GM19395 (cell line): ENCODE measurements around the gene HDAC9.
"Not testable (repeated sequence)": the region's sequence is repeated elsewhere in the genome, so short reads cannot be mapped to it uniquely, and the experiment has no call there.

ENCODE experiments used
- ATAC-seq: cut with Tn5 transposase; IDR thresholded peaks from one replicate; pipeline ENCODE4 v1.9.1; 2021; ENCODE audit warnings: mild to moderate bottlenecking, moderate library complexity; ENCODE audit not compliant: unreplicated experiment

The HDAC9 gene

GRCh38 chr7:18702071-18702829 lies 206.7 kb downstream of the HDAC9 start:
- ATAC-seq = no peak

- no peak for ATAC-seq
Measured at GRCh38 chr7:18703685-18704084, 208.1 kb downstream of the HDAC9 start.

- no peak for ATAC-seq
Measured at GRCh38 chr7:18706670-18707069, 211.1 kb downstream of the HDAC9 start.

- no peak for ATAC-seq
Measured at GRCh38 chr7:18708204-18708603, 212.7 kb downstream of the HDAC9 start.

- ATAC-seq = no peak
Measured at GRCh38 chr7:18715988-18716387, 220.4 kb downstream of the HDAC9 start.

- ATAC-seq = no peak
Measured at GRCh38 chr7:18721429-18721828, 225.9 kb downstream of the HDAC9 start.

- ATAC-seq = no peak
Measured at GRCh38 chr7:18724318-18724717, 228.8 kb downstream of the HDAC9 start.

- ATAC-seq = no peak
Measured at GRCh38 chr7:18727115-18727870, 231.7 kb downstream of the HDAC9 start.

GRCh38 chr7:18736012-18736411 lies 240.5 kb downstream of the HDAC9 start:
- ATAC-seq = not testable (repeated sequence)

GRCh38 chr7:18740579-18740988 lies 245.0 kb downstream of the HDAC9 start:
- ATAC-seq = no peak

GRCh38 chr7:18753972-18754610 lies 258.5 kb downstream of the HDAC9 start:
- no peak for ATAC-seq

- no peak for ATAC-seq
Measured at GRCh38 chr7:18754766-18755165, 259.2 kb downstream of the HDAC9 start.

GRCh38 chr7:18755793-18756192 lies 260.2 kb downstream of the HDAC9 start:
- ATAC-seq = no peak

- ATAC-seq = no peak
Measured at GRCh38 chr7:18756378-18757050, 261.0 kb downstream of the HDAC9 start.

- no peak for ATAC-seq
Measured at GRCh38 chr7:18760046-18760445, 264.5 kb downstream of the HDAC9 start.

GRCh38 chr7:18760631-18761445 lies 265.3 kb downstream of the HDAC9 start:
- no peak for ATAC-seq

- ATAC-seq = no peak
Measured at GRCh38 chr7:18762189-18762588, 266.6 kb downstream of the HDAC9 start.

- no peak for ATAC-seq
Measured at GRCh38 chr7:18768256-18768655, 272.7 kb downstream of the HDAC9 start.

- ATAC-seq = no peak
Measured at GRCh38 chr7:18770154-18770811, 274.7 kb downstream of the HDAC9 start.

GRCh38 chr7:18770822-18771221 lies 275.3 kb downstream of the HDAC9 start:
- no peak for ATAC-seq
